Vagina (tissue), 2 donors: ENCODE measurements around the gene SMG1.

Experiments used
- CTCF ChIP-seq, 3 experiments: fragments of 450-650 bp in 2 of 3; fragments of 200-600 bp in 1 of 3; sonication (generic) in 1 of 3; IDR thresholded peaks; one replicate each; pipeline ENCODE4 v1.5.1; 2017 to 2019; ENCODE audit warnings: antibody characterized with exemption in 3 of 3, mild to moderate bottlenecking in 2 of 3, moderate library complexity in 2 of 3
- POLR2A ChIP-seq, 2 donors: fragments of 450-650 bp; IDR thresholded peaks; one replicate each; pipeline ENCODE4 v1.6.1; 2017; ENCODE audit warnings: antibody characterized with exemption in 2 of 2, mild to moderate bottlenecking in 2 of 2, moderate library complexity in 2 of 2
- POLR2AphosphoS5 ChIP-seq, 2 donors: sonication (generic); formaldehyde crosslinking; IDR thresholded peaks; one replicate each; pipeline ENCODE4 v1.9.0; 2017; ENCODE audit warnings: antibody characterized with exemption in 2 of 2, mild to moderate bottlenecking in 2 of 2, low read depth in 1 of 2; ENCODE audit not compliant: insufficient read depth in 1 of 2

GRCh38 chr16:18796377-18796776 is 129.8 kb downstream of the SMG1 start:
- TF ChIP-seq CTCF (IDR thresholded peaks at IDR 0.05) (no peak), POLR2A (IDR thresholded peaks at IDR 0.05) (no peak), POLR2AphosphoS5 (IDR thresholded peaks at IDR 0.05; ENCODE audit: insufficient read depth in 1 of 2, low read depth in 1 of 2) (no peak)
